Muscle layer of duodenum (tissue), 2 donors: ENCODE measurements around the gene MME.

Experiments
- H3K27ac ChIP-seq: one replicate; pipeline ENCODE4 v1.7.0; 2013; ENCODE audit warnings: mild to moderate bottlenecking, low read length
- H3K27me3 ChIP-seq: one replicate; pipeline ENCODE4 v1.7.0; 2013; ENCODE audit warnings: low read depth, mild to moderate bottlenecking, control low read depth, low read length
- H3K36me3 ChIP-seq, 2 donors: one replicate each; pipeline ENCODE4 v1.7.0; 2013; ENCODE audit warnings: low read length in 2 of 2, control low read depth in 1 of 2, mild to moderate bottlenecking in 1 of 2; ENCODE audit not compliant: insufficient read depth in 2 of 2, control insufficient read depth in 1 of 2
- H3K4me1 ChIP-seq, 2 donors: one replicate each; pipeline ENCODE4 v1.7.0; 2013; ENCODE audit warnings: low read length in 2 of 2, mild to moderate bottlenecking in 2 of 2, control low read depth in 1 of 2, moderate library complexity in 1 of 2; ENCODE audit not compliant: insufficient read depth in 2 of 2, control insufficient read depth in 1 of 2
- H3K4me3 ChIP-seq, 2 donors: one replicate each; pipeline ENCODE4 v1.7.0; 2013; ENCODE audit warnings: low read length in 2 of 2, low read depth in 1 of 2, mild to moderate bottlenecking in 1 of 2
- H3K9me3 ChIP-seq, 2 donors: one replicate each; pipeline ENCODE4 v1.7.0; 2013; ENCODE audit warnings: low read length in 2 of 2, control low read depth in 1 of 2, mild to moderate bottlenecking in 1 of 2; ENCODE audit not compliant: control insufficient read depth in 1 of 2
- donor health status: healthy.

Gene MME

GRCh38 chr3:155084567-155084966, 4.4 kb downstream of the MME start:
- no peak overlapping the region for H3K4me3 ChIP-seq
- no peaks in the 10 kb centered on the region for H3K9me3 ChIP-seq
- H3K27ac ChIP-seq, result no peak overlapping the region
- peaks cover 0 to 10% of the 10 kb centered on the region in 2 donors for H3K4me1 ChIP-seq
- no peaks in the 10 kb centered on the region for H3K27me3 ChIP-seq
- no peaks in the 10 kb centered on the region for H3K36me3 ChIP-seq

- Histone ChIP-seq H3K9me3 (no peaks in the 10 kb centered on the region), H3K27me3 (no peaks in the 10 kb centered on the region), H3K4me1 (no peaks in the 10 kb centered on the region), H3K4me3 (no peak overlapping the region), H3K27ac (no peak overlapping the region), H3K36me3 (no peaks in the 10 kb centered on the region)
Measured at GRCh38 chr3:155086051-155086450, 5.9 kb downstream of the MME start.

DNA sequence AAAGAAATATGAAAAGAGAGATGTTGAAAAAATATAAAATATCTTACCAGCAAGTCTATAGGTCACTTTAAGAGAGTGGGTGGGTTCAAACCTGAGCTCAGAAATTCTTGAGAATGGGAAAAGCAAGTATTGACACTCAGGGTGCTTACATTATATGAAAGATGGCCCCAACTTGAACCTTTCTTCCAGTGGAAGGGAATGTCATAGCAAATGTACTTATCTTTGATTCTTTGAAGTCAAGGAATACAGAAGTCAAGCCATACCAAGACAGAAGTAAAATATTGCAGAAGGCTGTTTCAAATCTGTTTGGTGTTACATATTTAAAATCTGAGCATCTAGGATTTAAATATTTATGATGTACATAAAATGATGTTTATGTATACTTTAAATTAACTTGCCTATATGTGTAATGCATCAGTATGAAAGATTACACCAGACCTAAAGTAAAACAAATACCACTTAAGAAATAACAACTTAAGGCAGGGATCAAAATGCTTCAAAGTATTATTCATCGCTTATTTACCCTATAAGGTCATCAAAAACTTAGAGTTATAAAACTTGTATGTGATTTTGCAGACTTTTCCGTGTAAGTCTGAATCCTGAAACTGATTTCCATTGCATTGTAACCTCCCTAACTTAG, 8.7 kb downstream of the MME start:
- Histone ChIP-seq H3K27me3 (no peaks in the 10 kb centered on the region), H3K9me3 (no peaks in the 10 kb centered on the region), H3K4me1 (no peaks in the 10 kb centered on the region), H3K36me3 (no peaks in the 10 kb centered on the region), H3K4me3 (no peak overlapping the region), H3K27ac (no peak overlapping the region)

DNA sequence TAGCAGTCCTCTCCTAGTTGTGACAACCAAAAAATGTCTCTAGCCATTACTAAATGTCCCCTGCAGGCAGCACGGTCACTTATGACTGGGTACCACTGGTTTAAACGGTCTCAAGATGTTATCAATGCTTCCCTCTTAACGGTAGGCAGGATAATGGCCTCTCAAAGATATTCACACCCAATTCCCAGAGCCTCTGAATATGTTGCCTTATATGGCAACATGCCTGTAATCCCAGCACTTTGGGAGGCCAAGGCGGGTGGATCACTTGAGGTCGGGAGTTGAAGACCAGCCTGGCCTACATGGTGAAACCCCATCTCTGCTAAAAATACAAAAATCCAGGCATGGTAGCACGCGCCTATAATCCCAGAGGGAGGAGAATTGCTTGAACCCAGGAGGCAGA, 9.4 kb downstream of the MME start:
- H3K4me3 ChIP-seq, result no peak overlapping the region
- no peaks in the 10 kb centered on the region for H3K27me3 ChIP-seq
- H3K27ac ChIP-seq, result no peak overlapping the region
- no peaks in the 10 kb centered on the region for H3K36me3 ChIP-seq
- H3K9me3 ChIP-seq, result no peaks in the 10 kb centered on the region
- no peaks in the 10 kb centered on the region for H3K4me1 ChIP-seq

DNA sequence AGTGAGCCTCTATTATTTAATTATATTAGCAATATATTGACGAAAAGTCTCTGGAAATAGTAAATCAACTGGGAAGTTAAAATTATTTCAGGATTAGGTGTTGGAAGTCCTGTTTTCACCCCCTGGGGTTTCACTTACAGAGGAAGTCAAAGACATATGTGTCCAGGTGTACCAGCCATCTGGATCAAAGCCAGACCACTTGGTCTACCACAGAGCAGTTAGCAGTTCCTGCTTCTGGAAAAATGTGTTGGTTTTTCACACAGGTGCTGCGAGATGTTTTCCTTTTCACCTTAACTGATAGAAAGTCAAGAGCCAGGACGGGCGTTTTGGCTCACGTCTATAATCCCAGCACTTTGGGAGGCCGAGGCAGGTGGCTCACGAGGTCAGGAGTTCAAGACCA, 13.1 kb downstream of the MME start:
- Histone ChIP-seq H3K36me3 (no peaks in the 10 kb centered on the region), H3K27me3 (no peaks in the 10 kb centered on the region), H3K4me3 (no peak overlapping the region), H3K9me3 (no peaks in the 10 kb centered on the region), H3K27ac (no peak overlapping the region), H3K4me1 (no peaks in the 10 kb centered on the region)

DNA sequence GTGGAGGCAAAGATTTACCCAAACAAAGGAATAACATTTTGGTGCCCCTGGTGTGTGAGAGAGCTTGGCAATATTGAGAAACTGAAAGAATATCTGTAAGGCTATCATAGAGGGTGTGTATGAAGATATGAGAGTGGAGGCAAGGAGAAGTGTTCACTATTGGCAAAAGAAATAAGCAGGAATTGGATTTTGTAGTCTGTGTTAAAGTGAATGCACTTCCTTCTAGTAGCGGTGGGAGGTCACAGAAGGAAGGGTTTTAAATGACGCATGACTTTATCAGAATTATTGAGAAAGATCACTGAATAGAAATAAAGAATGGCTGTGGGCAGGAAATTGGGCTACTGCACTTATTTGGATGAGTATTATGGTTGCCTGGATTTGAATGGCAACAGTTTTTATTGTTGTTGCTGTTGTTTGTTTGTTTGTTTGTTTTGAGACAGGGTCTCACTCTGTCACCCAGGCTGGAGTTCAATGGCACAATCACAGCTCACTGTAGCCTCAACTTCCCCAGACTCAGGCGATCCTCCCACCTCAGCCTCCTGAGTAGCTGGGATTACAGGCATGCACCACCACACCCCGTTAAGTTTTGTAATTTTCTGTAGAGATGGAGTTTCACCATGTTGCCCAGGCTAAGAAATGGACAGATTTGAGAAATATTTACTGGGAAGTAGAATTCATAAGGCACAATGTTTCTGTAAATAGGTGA, 16.3 kb downstream of the MME start:
- no peaks in the 10 kb centered on the region for H3K27me3 ChIP-seq
- no peak overlapping the region for H3K27ac ChIP-seq
- H3K4me3 ChIP-seq, result no peak overlapping the region

GRCh38 chr3:155097009-155097349, 16.9 kb downstream of the MME start:
- no peaks in the 10 kb centered on the region for H3K36me3 ChIP-seq
- no peaks in the 10 kb centered on the region for H3K4me1 ChIP-seq
- no peak overlapping the region for H3K27ac ChIP-seq
- peaks cover 0 to 8% of the 10 kb centered on the region in 2 donors for H3K9me3 ChIP-seq
- H3K27me3 ChIP-seq, result no peaks in the 10 kb centered on the region
- no peak overlapping the region for H3K4me3 ChIP-seq

More for the DNA sequence above, 16.3 kb downstream of the MME start:
- Histone ChIP-seq H3K36me3 (no peaks in the 10 kb centered on the region), H3K4me1 (no peaks in the 10 kb centered on the region), H3K9me3 (peaks cover 0 to 8% of the 10 kb centered on the region in 2 donors)

- no peaks in the 10 kb centered on the region for H3K4me1 ChIP-seq
- H3K36me3 ChIP-seq, result no peaks in the 10 kb centered on the region
- H3K27me3 ChIP-seq, result no peaks in the 10 kb centered on the region
- H3K9me3 ChIP-seq, result peaks cover 0 to 8% of the 10 kb centered on the region in 2 donors
- H3K27ac ChIP-seq, result no peak overlapping the region
- no peak overlapping the region for H3K4me3 ChIP-seq
Measured at GRCh38 chr3:155101398-155101797, 21.3 kb downstream of the MME start.

DNA sequence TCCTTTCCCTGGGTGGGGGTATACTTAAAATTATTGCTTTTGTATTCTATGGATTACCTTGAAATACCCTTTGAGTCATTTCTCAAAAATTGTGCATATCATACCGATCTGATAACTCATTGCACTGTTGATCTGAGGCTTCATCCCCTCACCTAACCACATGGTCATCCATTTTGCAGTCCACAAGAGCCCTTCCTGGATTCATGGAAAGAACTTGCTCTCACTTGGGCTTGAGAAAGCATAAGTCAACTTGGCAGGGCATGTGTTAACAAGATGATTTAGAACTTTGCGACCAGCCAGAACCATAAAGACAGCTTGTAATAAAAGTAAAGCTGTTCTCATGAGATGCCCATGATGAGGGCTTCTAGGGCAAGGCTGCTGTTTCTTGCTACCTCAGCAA, 22.2 kb downstream of the MME start:
- H3K36me3 ChIP-seq, result no peaks in the 10 kb centered on the region
- no peak overlapping the region for H3K4me3 ChIP-seq
- H3K27me3 ChIP-seq, result no peaks in the 10 kb centered on the region
- no peak overlapping the region for H3K27ac ChIP-seq
- H3K9me3 ChIP-seq, result peaks cover 0 to 8% of the 10 kb centered on the region in 2 donors
- no peaks in the 10 kb centered on the region for H3K4me1 ChIP-seq

DNA sequence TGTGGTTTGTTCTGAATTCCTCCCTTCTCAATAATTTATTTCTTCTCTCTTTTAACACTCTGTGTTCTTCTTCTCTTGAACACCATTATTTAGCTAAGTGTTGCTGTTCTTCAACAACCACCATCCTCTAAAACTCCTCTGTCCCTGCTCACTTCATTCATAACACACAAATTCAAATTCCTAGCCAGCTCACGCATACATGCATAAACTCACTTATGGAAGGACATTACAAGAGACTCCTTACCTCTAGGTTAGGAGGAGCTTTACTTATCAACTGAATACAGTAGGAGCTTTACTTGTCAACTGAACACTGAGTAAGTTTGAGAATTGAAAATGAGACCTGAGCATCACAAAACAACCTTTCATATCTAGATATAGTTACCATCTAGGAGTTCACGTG, 23.6 kb downstream of the MME start:
- Histone ChIP-seq H3K36me3 (no peaks in the 10 kb centered on the region), H3K9me3 (peaks cover 0 to 8% of the 10 kb centered on the region in 2 donors), H3K4me1 (no peaks in the 10 kb centered on the region), H3K4me3 (no peak overlapping the region), H3K27me3 (no peaks in the 10 kb centered on the region), H3K27ac (no peak overlapping the region)

DNA sequence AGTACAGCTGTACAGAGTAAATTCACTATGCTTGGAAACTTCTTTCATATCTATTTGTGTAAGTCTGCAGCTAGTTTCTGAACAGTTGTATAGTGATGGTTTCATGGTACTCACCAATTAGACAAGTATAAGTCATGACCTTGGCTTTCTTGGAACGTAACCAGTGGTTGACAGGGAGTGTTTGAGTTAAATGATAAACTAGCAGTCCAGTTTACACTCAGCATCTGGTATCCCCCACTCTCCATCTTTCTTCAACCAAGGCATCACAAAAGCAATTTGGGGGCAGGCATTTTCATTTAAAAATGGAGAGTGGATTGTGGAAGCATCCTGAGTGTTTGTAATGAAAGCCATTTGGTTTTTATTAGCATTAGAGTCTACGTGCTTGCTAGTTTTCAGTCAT, 26.0 kb downstream of the MME start:
- H3K27ac ChIP-seq, result no peak overlapping the region
- no peaks in the 10 kb centered on the region for H3K36me3 ChIP-seq
- H3K4me3 ChIP-seq, result no peak overlapping the region
- no peaks in the 10 kb centered on the region for H3K27me3 ChIP-seq
- no peaks in the 10 kb centered on the region for H3K4me1 ChIP-seq
- H3K9me3 ChIP-seq, result no peaks in the 10 kb centered on the region

DNA sequence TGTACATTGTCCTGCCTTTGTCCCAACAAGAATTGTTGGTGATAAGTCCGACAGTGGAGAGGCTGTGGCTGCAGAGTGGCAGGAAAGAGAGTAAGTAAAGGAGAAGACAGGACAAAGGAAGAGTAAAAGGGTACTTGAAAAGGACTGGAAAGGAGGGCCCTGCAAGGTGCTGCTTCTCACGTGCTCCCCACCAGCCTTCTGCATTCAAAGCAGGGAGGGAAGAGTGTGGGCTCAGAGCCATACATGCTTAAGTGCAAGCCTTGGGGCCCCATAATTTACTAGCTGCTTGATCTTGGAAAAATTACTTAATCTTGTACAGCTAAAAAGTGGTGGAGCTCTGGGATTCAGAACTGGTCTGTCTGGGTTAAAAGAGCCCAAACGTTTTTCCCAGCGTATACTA, 29.9 kb downstream of the MME start:
- H3K4me1 ChIP-seq, result no peaks in the 10 kb centered on the region
- H3K36me3 ChIP-seq, result no peaks in the 10 kb centered on the region
- no peak overlapping the region for H3K27ac ChIP-seq
- H3K27me3 ChIP-seq, result no peaks in the 10 kb centered on the region
- no peak overlapping the region for H3K4me3 ChIP-seq
- H3K9me3 ChIP-seq, result no peaks in the 10 kb centered on the region
